DOHH2 (cell line): ENCODE measurements around the gene L3MBTL3.

ENCODE experiments used
- CTCF ChIP-seq: fragments of 200-600 bp; sonication (generic); IDR thresholded peaks from one replicate; pipeline ENCODE4 v1.5.1; 2014; ENCODE audit warnings: antibody characterized with exemption, mild to moderate bottlenecking, low read depth, low read length; ENCODE audit not compliant: poor library complexity, severe bottlenecking
- EZH2phosphoT487 ChIP-seq: fragments of 200-600 bp; sonication (generic); IDR thresholded peaks from 2 replicates; pipeline ENCODE4 v1.6.1; 2017; ENCODE audit warnings: borderline replicate concordance, mild to moderate bottlenecking, antibody characterized with exemption, low read length, moderate library complexity, mixed read lengths

DNA sequence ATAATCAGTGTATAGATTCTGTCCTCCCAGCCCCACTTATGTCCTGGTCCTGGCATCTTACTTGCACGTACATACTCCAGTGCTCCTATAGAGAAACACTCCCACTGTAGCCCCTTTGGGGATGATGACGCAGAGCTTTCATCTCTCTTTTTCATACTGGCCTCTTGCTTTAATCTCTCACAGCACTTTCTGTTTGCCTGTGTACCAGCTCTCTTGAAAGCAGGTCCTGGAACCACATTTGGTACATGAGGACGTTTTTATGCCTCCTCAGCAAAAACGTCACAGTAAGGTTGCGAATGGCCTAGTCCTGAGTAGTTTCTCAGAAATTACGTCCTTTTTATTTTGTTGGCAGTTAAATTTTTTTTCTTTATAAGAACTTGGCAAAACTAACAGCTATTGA, 10.8 kb downstream of the L3MBTL3 start:
- TF ChIP-seq CTCF (no peak), EZH2phosphoT487 (no peak)
